IPS-18c (cell line): ENCODE measurements around the gene NRCAM.

Experiments
- H3K4me3 ChIP-seq: 2 replicates; pipeline ENCODE4 v1.7.0; 2013; ENCODE audit warnings: low read depth, mild to moderate bottlenecking, low read length, moderate library complexity; ENCODE audit not compliant: insufficient read depth
- H3K9me3 ChIP-seq: one replicate; pipeline ENCODE4 v1.6.1; 2013; ENCODE audit warnings: mild to moderate bottlenecking, low read length, moderate library complexity; ENCODE audit not compliant: control insufficient read depth, insufficient read depth

Gene NRCAM

DNA sequence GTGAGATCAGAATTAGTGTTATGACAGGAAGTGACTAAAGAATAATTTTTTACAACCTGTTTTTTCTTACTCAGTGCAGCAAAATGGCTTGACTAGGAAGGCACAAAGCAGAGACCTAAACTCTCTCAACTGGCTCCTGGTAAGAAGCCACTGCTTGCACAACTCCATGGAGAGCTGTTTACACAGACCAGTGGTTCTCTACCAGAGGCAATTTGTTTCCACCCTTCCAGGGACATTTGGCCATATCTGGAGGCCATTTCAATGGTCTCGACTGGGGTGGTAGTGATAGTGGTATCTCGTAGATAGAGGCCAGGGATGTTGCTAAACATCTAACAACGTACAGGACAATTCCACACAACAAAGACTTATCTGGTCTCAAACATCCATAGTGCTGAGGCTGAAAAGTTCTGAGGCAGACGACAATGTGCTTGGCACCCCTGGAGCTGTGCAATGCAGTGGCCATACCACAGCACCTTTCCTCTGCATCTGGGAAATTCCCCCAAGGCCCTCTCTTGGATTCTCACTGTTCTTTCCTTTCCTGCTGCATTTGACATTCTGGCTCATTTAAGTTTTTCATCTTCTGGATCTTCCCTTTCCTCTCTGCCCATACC is 220.7 kb downstream of the NRCAM start:
- H3K9me3 ChIP-seq, result no peaks in the 10 kb centered on the region
- no peak overlapping the region for H3K4me3 ChIP-seq

DNA sequence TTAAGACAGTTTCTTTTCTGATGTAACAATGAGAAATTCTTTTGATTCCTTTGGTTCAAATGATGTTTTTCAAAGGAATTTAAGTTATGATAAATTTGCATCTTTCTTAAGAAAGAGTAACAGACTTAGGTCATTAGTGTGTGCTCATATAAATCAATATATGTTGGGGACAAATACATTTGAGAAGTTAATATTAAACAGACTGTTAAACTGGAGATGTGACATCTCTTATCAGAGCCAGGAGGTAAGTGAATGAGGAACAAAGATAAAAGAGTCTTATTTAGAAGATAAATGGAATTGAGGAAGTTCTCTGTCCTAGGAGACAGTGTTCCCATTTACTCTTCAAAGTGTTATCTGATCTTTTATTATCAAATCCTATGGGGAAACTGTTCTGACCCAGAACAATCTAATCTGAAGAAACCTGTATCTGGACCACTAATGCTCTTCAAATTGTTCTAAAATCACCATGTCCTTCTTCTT is 221.2 kb downstream of the NRCAM start:
- no peaks in the 10 kb centered on the region for H3K9me3 ChIP-seq
- no peak overlapping the region for H3K4me3 ChIP-seq

DNA sequence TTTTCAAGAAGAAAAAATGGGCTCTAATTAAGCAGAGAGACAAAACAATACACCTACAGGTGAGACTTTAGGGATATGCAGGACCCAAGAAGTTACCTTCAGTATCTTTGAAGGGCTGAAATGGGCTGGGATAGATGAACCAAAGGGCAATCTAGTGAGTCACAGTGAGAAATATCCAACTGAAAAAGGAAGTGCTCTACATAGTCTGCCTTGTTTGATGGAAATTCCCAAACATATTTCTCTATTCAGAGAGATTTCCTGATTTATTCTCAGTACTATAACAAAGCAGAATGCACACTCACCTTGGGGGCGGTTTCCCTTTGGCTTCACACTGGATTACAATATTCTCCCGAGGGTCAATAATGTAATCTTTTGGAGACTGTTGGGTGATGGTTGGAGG is 222.0 kb downstream of the NRCAM start:
- no peak overlapping the region for H3K4me3 ChIP-seq
- no peaks in the 10 kb centered on the region for H3K9me3 ChIP-seq

DNA sequence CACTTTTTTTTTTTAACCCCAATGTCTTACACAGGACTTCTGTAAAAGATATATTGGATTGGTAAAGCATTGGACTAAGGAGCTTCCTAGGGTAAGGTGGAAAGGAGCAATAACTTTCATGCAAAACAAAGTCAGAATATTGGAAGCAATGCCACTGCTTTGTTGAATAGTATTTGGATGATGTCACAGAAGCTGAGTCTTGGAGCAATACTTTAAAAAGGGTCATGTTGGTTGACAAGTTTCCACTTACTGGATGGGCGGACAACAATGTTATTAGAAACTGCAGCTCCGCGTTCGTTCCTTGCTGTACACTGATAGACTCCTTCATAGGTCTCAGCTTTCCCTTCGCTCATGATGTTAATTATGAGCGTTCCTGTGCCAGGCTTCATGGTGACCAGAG is 224.2 kb downstream of the NRCAM start:
- no peak overlapping the region for H3K4me3 ChIP-seq
- H3K9me3 ChIP-seq, result no peaks in the 10 kb centered on the region

DNA sequence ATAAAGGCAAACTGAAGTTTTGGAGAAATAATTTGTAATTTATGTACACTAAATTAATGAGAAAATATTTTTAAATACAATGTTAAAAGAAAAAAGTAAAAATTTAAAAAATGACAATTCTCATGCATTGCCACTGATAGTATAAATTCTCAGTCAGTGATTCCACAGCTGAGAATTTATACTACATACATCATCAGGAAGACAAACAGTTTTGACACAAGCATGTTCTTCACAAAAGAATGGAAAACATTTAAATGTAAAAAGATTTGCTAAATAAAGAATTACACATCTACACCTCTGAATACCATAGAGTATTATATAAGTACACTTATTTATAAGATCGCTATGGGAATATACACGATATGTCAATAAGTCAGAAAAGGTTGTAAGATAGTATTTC is 225.0 kb downstream of the NRCAM start:
- H3K9me3 ChIP-seq, result no peaks in the 10 kb centered on the region
- H3K4me3 ChIP-seq, result no peak overlapping the region

DNA sequence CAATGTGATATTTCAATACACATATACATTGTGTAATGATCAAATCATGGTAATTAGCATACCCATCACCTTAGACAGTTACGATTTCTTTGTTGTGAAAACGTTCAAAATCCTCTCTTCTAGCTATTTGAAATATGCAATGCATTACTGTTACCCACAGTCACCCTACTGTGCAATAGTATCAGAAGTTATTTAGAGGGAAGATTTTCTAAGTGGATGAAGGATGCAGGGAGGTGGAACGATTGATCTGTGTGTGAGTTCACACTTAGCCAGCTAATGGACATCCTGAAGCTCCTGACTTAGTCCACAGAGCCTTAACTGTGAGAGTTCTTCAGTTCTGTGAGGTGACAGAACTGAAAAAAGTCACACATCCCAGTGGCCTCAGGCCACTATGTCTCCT is 228.9 kb downstream of the NRCAM start:
- Histone ChIP-seq H3K4me3 (no peak overlapping the region), H3K9me3 (no peaks in the 10 kb centered on the region)

DNA sequence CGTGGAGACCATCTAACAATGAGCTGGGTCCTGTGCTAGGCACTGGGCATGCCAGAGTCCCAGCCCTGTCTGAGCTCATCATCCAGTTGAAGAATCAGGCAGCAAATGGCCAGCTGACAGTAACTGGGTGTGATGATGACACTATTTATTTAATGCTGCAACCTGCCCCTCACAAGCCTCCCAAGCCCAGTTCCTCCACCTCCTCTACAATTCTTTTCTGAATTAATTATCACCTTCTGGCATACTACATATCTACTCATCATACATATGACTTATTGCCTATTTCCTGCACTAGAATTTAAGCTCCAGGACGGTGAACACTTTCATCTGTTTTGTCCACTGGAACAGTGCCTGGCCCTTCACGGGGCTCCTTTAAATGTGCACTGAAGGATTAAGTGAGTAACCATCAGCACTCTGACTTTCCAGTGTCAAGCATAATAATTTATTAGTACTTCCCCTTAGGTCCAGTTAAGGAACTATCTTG is 229.4 kb downstream of the NRCAM start:
- Histone ChIP-seq H3K9me3 (no peaks in the 10 kb centered on the region), H3K4me3 (no peak overlapping the region)

DNA sequence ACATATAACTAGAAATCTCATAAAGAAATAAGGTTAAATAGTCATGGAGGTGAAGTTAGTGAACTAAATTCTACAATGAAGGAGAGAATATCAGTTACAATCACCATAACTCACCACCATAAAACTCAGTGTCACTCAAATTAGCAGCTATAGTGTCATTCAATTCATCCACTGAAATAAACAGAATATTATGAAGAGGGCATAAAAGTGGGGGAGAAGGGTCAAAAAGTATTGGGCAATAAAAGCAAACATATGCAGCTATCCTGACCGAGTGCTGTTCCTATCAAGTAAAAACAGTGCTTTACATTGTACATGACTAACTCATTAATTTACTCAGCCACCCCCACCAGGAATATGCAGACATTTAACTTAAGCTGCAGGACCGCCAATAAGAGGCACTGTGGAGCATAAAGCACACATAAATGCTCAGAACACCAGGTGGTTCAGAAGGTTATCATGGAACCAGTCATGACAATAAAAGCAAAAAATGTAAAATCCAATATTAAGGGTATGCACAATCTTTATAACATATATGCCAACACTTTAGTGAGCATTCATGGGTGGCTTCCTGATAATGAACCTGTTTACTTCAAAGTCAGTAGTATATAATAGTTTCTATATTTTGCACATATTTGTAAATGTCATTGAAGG is 230.6 kb downstream of the NRCAM start:
- H3K4me3 ChIP-seq, result no peak overlapping the region
- no peaks in the 10 kb centered on the region for H3K9me3 ChIP-seq

DNA sequence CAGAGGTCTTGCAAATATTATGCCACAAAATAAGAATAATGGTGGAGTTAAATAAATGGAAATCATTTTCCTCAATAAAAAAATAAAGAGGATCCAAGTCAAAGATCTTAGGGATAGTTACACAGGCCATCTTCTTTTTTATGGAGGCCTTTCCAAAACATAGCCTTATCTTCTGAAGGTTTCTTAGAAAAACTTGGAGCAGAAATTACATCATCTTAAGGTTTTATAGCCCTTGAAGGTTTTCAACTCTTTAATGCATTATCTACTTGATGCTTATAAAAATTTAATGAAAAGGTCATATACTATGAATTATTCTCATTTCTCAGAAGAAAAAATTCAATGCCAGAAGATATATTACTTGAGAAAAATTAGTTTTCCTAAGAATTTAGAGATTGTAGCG is 231.8 kb downstream of the NRCAM start:
- Histone ChIP-seq H3K4me3 (no peak overlapping the region), H3K9me3 (no peaks in the 10 kb centered on the region)

DNA sequence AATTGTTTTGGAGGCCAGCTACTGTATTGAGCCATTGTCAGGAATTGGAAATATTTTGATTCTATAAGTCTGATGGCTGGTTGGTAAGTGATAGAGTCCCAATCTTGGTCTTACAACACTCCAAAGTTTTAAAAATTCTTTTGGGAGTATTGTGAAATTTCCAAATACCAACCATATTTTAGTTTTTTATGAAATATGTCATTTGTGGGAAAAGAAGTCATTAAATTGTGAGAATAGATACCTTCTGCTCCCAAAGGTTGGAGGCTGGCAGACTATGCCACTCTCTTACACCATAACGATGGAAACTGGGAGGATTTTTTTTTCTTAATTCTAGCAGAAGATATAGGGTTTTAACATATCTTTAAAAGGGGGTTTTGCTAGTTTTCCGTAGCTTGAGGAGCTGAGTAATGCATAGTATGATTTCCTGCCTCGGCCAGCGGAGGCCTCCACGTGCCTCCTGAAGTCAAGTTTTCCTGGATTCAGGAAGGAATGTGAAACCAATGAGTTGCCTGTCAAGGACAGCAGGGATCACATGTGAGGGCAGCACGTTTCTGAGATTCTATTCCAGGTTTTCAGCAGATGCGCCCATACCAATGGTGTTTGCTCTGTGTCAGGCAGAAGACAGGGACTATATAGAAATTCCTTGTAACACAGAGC is 233.9 kb downstream of the NRCAM start:
- H3K9me3 ChIP-seq, result no peaks in the 10 kb centered on the region
- H3K4me3 ChIP-seq, result no peak overlapping the region

DNA sequence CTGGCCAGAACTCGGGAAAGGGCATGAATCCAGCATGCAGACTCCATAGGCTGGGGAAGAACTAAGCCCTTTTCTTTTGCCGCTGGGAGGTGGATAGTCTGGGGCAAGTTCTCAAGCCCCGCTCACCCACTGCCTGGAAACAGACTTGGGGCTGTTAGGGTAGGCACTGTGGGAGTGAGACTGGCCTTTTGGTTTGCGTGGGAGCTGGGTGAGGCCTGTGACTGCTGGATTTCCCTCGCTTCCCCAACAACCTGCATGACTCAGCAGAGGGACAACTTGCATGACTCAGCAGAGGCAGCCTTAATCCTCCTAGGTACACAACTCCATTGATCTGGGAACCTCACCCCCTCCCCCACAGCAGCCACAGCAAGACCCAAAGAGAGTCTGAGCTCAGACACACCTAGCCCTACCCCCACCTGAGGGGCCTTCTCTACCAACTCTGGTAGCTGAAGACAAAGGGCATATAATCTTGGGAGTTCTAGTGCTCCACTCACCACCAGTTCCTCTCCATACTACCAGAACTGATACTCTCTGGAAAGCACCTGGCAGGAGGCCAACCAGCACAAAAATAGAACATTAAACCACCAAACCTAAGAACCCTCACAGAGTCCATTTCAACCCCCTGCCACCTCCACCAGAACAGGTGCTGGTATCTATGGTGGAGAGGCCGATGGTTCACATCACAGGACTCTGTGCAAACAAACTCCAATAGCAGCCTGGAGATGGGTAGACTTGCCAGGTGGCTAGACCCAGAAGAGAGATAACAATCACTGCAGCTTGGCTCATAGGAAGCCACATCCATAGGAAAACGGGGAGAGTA is 244.6 kb downstream of the NRCAM start:
- no peak overlapping the region; the same call in 1 of the 2 replicates for H3K4me3 ChIP-seq
- peaks cover 2% of the 10 kb centered on the region for H3K9me3 ChIP-seq

DNA sequence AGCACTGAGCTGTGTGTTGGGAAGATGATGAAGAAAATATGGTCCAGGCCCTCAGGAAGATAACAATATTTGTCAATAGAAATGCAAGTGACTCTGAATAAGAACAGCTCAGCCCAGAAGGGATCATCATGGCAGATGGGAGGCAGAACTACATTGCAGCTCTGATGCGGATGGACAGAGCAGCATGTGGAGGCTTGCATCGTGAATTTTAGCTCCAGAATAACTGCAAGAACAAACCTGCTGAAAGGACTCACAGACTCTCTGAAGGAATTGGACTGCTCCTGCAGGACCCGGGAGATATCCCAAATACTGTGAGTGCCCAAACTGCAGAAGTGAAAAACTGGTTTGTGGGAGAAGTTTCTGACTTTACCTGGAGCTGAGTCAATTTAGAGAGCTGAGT is 245.4 kb downstream of the NRCAM start:
- peaks cover 2% of the 10 kb centered on the region for H3K9me3 ChIP-seq
- no peak overlapping the region for H3K4me3 ChIP-seq

DNA sequence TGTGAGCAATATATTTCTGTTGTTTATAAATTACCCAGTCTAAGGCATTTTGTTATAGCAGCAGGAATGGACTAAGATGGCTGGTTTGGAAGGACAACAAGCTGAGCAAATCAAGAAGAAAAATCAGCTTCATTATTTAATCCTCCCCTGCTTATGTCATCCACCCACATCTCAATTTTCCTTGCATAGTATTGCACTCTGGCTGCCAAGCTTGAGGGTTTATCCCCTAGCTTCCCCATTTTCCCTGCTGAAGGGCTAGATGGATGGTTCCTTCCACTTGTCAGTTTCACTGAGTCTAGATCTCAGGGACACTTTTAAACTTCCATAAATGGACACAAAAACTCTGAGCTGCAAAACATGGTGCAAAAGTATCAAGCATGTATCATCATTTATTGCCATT is 250.9 kb downstream of the NRCAM start:
- H3K9me3 ChIP-seq, result no peaks in the 10 kb centered on the region
- H3K4me3 ChIP-seq, result no peak overlapping the region

DNA sequence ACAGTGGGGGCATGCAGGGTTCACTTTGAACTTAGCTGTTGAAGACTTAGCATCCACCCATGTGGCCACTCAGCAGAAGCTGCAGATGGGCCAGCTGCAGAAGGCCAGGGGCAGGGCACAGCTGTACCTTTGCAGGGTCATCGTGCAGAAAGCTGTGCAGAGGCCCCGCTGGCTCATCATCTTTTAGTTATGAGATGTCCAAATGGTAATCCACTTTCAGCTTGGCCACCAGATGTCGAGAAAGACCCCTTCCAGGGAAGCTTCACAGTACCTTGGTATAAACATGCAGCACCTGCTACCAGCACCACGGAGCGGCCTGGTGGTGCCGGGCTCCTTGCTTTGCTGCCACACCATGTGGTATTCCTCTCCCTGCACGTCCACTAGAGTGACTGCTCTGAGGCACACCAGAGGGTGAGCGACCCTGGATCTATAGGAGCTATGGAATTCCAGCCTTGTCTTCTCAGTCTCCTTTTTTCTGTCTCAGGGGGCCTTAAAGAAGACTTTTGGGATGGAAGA is 251.9 kb downstream of the NRCAM start:
- H3K9me3 ChIP-seq, result no peaks in the 10 kb centered on the region

DNA sequence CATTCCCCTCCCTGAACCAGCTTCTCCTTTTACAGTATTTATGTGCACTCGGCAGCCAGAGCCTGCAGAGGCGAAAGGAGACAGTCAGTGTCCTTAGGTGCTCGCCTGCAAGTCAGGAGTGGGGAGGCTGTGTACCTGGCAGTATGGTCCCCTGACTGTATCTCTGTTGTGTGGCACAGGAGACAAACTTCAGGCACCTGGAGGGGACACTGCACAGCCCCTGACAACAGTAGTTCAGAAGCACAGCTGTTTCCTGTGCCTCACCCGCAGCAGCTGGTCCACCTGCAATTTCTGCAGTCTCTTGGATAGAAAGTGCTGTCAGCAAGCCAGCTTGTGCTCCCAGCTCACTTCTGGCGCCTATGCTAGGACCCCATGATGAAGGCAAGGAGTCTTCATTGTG is 252.7 kb downstream of the NRCAM start:
- Histone ChIP-seq H3K4me3 (no peak overlapping the region), H3K9me3 (no peaks in the 10 kb centered on the region)

More for the DNA sequence above, 251.9 kb downstream of the NRCAM start:
- H3K4me3 ChIP-seq, result no peak overlapping the region

DNA sequence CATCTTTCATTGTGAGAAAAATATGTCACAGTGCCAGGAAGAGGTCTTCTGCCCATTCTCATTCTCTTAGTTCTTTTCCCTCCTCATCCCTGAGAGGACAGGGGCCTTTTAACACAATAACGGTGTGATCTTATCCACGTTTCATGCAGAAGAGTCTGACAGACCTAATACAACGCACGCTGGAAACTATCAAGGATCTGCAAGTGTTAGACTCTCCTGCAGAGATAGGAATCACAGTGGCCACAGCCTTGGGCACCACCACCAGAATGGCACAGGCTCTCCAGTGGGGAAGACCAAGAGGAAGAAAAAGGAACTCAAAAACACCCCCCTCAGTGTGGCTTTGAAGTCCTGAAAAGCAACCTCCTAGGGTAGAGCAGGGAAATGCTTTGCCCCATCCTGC is 253.5 kb downstream of the NRCAM start:
- no peak overlapping the region for H3K4me3 ChIP-seq

DNA sequence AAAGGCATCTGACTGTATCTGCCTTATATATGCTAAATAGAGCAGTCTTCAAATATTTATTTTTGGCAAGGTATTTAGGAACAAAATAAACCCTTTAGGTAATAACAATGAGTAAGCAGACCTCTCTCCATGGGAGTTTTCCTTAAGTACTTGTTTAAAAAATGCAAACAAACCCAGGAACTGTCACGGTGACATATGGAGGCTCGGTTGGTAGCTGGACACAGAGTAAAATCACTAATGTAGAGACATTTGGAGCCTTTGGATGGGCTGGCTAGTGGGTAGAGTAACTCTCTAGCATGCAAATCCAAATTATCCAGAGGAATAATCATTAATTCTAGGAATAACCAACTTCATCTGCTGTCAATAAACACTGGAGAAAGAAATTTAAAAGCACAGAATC is 254.5 kb downstream of the NRCAM start:
- H3K4me3 ChIP-seq, result no peak overlapping the region
- no peaks in the 10 kb centered on the region for H3K9me3 ChIP-seq

More for the DNA sequence above, 253.5 kb downstream of the NRCAM start:
- no peaks in the 10 kb centered on the region for H3K9me3 ChIP-seq
